K562 (cell line): ENCODE results near the gene PSMA1.

Experiments
- CEBPB ChIP-seq: fragments of 450-650 bp; IDR thresholded peaks from 2 replicates; pipeline ENCODE4 v1.6.1; 2016; ENCODE audit warnings: missing genetic modification characterization, missing compliant biosample characterization
- GATA2 ChIP-seq: sonication (generic); formaldehyde crosslinking; IDR thresholded peaks from 2 replicates; pipeline ENCODE4 v1.4.0; 2020; ENCODE audit warnings: mild to moderate bottlenecking, missing genetic modification reagents
- ZNF239 ChIP-seq: fragments of 250-450 bp; sonication (Bioruptor Pico); IDR thresholded peaks from 2 replicates; pipeline ENCODE4 v1.4.0; 2020; ENCODE audit warnings: mild to moderate bottlenecking

- TF ChIP-seq ZNF239 (CRISPR knock-in tag) (no peak), GATA2 (no peak), CEBPB (tag) (no peak)
These were observed 31.9 kb upstream of the PSMA1 start for GRCh38 chr11:14552089-14552488.
